Transverse colon (tissue), 4 donors: ENCODE measurements around the gene OXER1. TPM values are rescaled to one million over a fixed set of nuclear protein-coding genes. Genes with fewer than 3 reads are reported as not detected.

Source experiments
- DNase-seq: peaks from one replicate; pipeline ENCODE4 v3.0.0-alpha.2; 2019
- H3K27ac ChIP-seq, 4 donors: fragments of 200-600 bp; sonication (generic); 2 replicates each; pipeline ENCODE4 v1.5.1; 2016 to 2018; ENCODE audit warnings: inconsistent platforms in 4 of 4
- H3K27me3 ChIP-seq: fragments of 200-600 bp; sonication (generic); 2 replicates; pipeline ENCODE4 v1.5.1; 2017; ENCODE audit warnings: inconsistent platforms
- H3K36me3 ChIP-seq, 4 donors: fragments of 200-600 bp; sonication (generic); 2 replicates each; pipeline ENCODE4 v1.5.1; 2017 to 2019; ENCODE audit warnings: inconsistent platforms in 4 of 4
- H3K4me1 ChIP-seq, 4 donors: fragments of 200-600 bp; sonication (generic); 2 replicates each; pipeline ENCODE4 v1.5.1; 2017 to 2020; ENCODE audit warnings: inconsistent platforms in 4 of 4
- H3K4me3 ChIP-seq, 4 donors: fragments of 200-600 bp; sonication (generic); 1 replicate in 1 of 4; 2 replicates in 3 of 4; pipeline versions ENCODE4 v1.5.1 to v1.6.1; 2017 to 2019; ENCODE audit warnings: inconsistent platforms in 4 of 4
- H3K9me3 ChIP-seq, 2 donors: fragments of 200-600 bp; sonication (generic); 2 replicates each; pipeline ENCODE4 v1.5.1; 2017 to 2019; ENCODE audit warnings: inconsistent platforms in 2 of 2
- CTCF ChIP-seq, 5 experiments: fragments of 200-600 bp in 3 of 5; fragments of 450-650 bp in 2 of 5; sonication (generic) in 3 of 5; IDR thresholded peaks; 1 replicate in 2 of 5; 2 replicates in 3 of 5; pipeline ENCODE4 v1.5.1; 2016 to 2017; ENCODE audit warnings: antibody characterized with exemption in 5 of 5, inconsistent platforms in 3 of 5, mild to moderate bottlenecking in 2 of 5, moderate library complexity in 1 of 5
- EP300 ChIP-seq: sonication (generic); formaldehyde crosslinking; IDR thresholded peaks from one replicate; pipeline ENCODE4 v1.6.1; 2017; ENCODE audit warnings: antibody characterized with exemption, low read depth
- POLR2A ChIP-seq: fragments of 450-650 bp; IDR thresholded peaks from one replicate; pipeline ENCODE4 v1.6.1; 2016; ENCODE audit warnings: antibody characterized with exemption, mild to moderate bottlenecking, moderate library complexity
- POLR2AphosphoS5 ChIP-seq, 3 donors: sonication (generic); formaldehyde crosslinking; IDR thresholded peaks; one replicate each; pipeline ENCODE4 v1.6.1; 2016; ENCODE audit warnings: antibody characterized with exemption in 3 of 3
- whole genome bisulfite sequencing, 2 donors: methylation state at CpG; one replicate each; pipeline ENCODE4 v1.1.5; 2018; ENCODE audit warnings: low coverage in 1 of 2; 5-methylcytosine and 5-hydroxymethylcytosine counted together
- in situ Hi-C, 4 donors: fragments of 200-750 bp; cut with MboI; loops; one replicate each; pipeline versions ENCODE4 v1.15.0 to v1.15.1; 2017; ENCODE audit warnings: low sequenced_read_pairs in 3 of 4, low pct_ligation_motif_present in 1 of 4, low pct_unique_long_range_greater_than_20kb in 1 of 4
- intact Hi-C: fragments of 100-400 bp; cut with DNase I; formaldehyde crosslinking; loops from one replicate; pipeline ENCODE4 v1.15.1; 2023; ENCODE audit warnings: low total_unique reads
- small RNA-seq, 4 donors: library from RNA; depleted of rRNA; stranded (forward); fragments of <200 nt; gene quantifications; one replicate each; pipeline ENCODE3, GENCODE V24; 2016
- total RNA-seq, 4 donors: library from RNA; depleted of rRNA; stranded (reverse); fragments of >200 nt; gene quantifications; one replicate each; pipeline ENCODE4 v1.1.0, GENCODE V29; 2016

OXER1 gene
- total RNA-seq, 4 donors from 2014 or later, result 0.48 to 6.4 (median 4.9) TPM; not detected in 1

- DNase-seq, result no peak
- no peaks in the 10 kb centered on the region for H3K36me3 ChIP-seq
- in situ Hi-C loops, result no loop called here
- TF ChIP-seq POLR2A, result no peak
- TF ChIP-seq EP300, result no peak
- no peak for TF ChIP-seq CTCF (IDR thresholded peaks at IDR 0.05)
- no peak for TF ChIP-seq POLR2AphosphoS5 (IDR thresholded peaks at IDR 0.05)
- H3K27me3 ChIP-seq, result no peaks in the 10 kb centered on the region
- H3K9me3 ChIP-seq, result no peaks in the 10 kb centered on the region
- peak overlapping the region in 1 of 4 donors; percentile 3 for H3K27ac ChIP-seq
- intact Hi-C loops, result no loop called here
- H3K4me1 ChIP-seq, result peaks cover 0 to 21% (median 12%) of the 10 kb centered on the region in 4 donors
- no peak overlapping the region for H3K4me3 ChIP-seq
- WGBS, 2 donors, result 82 to 100% methylated on average over 1 to 2 of the region's 2 CpGs
Observed at GRCh38 chr2:42721898-42722297, 42.0 kb downstream of the OXER1 start.

- Histone ChIP-seq H3K9me3 (no peaks in the 10 kb centered on the region), H3K36me3 (no peaks in the 10 kb centered on the region), H3K4me1 (no peaks in the 10 kb centered on the region), H3K27ac (no peak overlapping the region), H3K27me3 (no peaks in the 10 kb centered on the region), H3K4me3 (no peak overlapping the region)
- TF ChIP-seq POLR2AphosphoS5 (IDR thresholded peaks at IDR 0.05), result no peak
- no peak for TF ChIP-seq EP300
- TF ChIP-seq POLR2A, result no peak
- no peak for TF ChIP-seq CTCF (IDR thresholded peaks at IDR 0.05)
- intact Hi-C loops (no loop called here), in situ Hi-C loops (no loop called here)
- no peak for DNase-seq
- WGBS, 2 donors, result 94% methylated on average over 7 of the region's 7 CpGs; no CpG with 5 or more reads in 1 of the 2 donors
Observed at GRCh38 chr2:42714686-42715085, 49.2 kb downstream of the OXER1 start.

DNA sequence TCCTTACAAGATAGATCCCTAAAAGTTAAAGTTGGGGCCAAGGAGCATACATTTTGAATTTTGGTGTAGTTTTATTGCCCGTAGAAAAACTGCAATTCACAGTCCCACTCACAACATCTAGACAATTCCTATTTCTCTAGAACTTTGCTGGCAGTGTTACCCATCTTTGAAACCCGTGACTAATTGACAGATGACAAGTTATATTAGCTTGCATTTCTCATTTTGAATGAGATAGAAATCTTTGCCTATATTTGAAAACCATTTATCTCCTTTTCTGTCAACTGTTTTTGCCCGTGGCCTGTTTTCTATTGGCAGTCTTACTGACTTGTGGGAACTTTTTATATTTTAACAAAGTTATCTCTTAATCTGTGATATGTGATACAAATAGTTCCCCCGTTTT, 50.0 kb downstream of the OXER1 start:
- peaks cover 0 to 7% (median 0%) of the 10 kb centered on the region in 4 donors for H3K36me3 ChIP-seq
- no peaks in the 10 kb centered on the region for H3K9me3 ChIP-seq
- in situ Hi-C loops (no loop called here), intact Hi-C loops (no loop called here)
- TF ChIP-seq CTCF (IDR thresholded peaks at IDR 0.05), result no peak
- no peak for TF ChIP-seq POLR2AphosphoS5 (IDR thresholded peaks at IDR 0.05)
- no peak for TF ChIP-seq EP300
- TF ChIP-seq POLR2A, result no peak
- H3K4me3 ChIP-seq, result no peak overlapping the region
- WGBS, 2 donors, result 61 to 70% methylated on average over 4 of the region's 4 CpGs
- DNase-seq, result no peak
- no peak overlapping the region for H3K27ac ChIP-seq
- no peaks in the 10 kb centered on the region for H3K27me3 ChIP-seq
- H3K4me1 ChIP-seq, result no peaks in the 10 kb centered on the region

DNA sequence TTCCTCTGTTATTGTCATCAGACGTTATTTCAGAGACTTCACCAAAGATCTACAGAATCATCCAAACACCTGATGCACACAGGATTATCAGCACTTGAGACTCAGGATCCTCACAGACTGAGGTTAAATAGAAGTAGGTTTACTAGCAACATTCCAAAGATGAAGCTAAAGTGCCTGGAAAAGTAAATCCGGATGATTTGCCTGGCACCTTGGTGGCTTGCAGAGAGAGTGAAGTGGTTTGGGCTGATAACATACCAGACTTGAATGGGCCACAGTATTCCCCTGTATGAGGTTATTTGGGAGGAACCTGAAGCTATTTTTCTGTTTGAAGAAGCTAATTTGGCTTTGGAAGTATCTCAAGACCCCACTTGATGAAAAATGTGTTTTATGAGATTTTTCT, 51.0 kb downstream of the OXER1 start:
- no peaks in the 10 kb centered on the region for H3K27me3 ChIP-seq
- intact Hi-C loops (no loop called here), in situ Hi-C loops (no loop called here)
- 97% methylated on average over 2 of the region's 2 CpGs; no CpG with 5 or more reads in 1 of the 2 donors for WGBS, 2 donors
- DNase-seq, result no peak
- peaks cover 0 to 15% (median 0%) of the 10 kb centered on the region in 4 donors for H3K36me3 ChIP-seq
- H3K9me3 ChIP-seq, result no peaks in the 10 kb centered on the region
- no peak for TF ChIP-seq POLR2AphosphoS5 (IDR thresholded peaks at IDR 0.05)
- TF ChIP-seq EP300, result no peak
- H3K4me1 ChIP-seq, result no peaks in the 10 kb centered on the region
- H3K4me3 ChIP-seq, result no peak overlapping the region
- no peak overlapping the region for H3K27ac ChIP-seq

Small RNA genes lying within 50 kb of the gene (small RNA-seq; reads per million reads assigned to genes)
- 0 reads per million in 4 donors for gene RNU6-137P

Other genes starting within 250 kb of the OXER1 start
- 10 to 100 TPM; 40.0 to 73.2 (median 54.3) TPM for gene MTA3, start 195.5 kb downstream of the OXER1 start, total RNA-seq
- 10 to 100 TPM in 1 of 4 donors, 1 to 10 TPM in 2, not detected in 1; 1.9 to 29.4 (median 4.0) TPM for gene HAAO, start 28.4 kb upstream of the OXER1 start, total RNA-seq